GM19099 (cell line): Measurements from ENCODE around the gene ITGAX.

Experiments
- POLR2A ChIP-seq: IDR thresholded peaks from 3 replicates; pipeline ENCODE4 v1.6.1; 2011; ENCODE audit warnings: low read depth; ENCODE audit not compliant: insufficient read length; ENCODE audit errors: extremely low read depth

ITGAX gene

DNA sequence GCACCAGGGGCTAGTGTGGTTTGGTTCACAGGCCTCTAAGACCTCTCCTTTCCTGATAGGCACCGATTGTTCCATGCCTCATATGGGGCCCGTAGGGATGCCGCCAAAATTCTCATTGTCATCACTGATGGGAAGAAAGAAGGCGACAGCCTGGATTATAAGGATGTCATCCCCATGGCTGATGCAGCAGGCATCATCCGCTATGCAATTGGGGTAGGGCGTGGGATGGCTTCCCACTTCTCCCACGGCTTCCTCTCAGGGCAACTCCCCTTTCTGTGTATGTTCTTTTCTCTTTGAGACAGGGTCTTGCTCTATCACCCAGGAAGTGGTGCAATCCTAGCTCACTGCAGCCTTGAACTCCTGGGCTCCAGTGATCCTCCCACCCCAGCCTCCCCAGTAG, 5.3 kb downstream of the ITGAX start:
- TF ChIP-seq POLR2A, result no peak

DNA sequence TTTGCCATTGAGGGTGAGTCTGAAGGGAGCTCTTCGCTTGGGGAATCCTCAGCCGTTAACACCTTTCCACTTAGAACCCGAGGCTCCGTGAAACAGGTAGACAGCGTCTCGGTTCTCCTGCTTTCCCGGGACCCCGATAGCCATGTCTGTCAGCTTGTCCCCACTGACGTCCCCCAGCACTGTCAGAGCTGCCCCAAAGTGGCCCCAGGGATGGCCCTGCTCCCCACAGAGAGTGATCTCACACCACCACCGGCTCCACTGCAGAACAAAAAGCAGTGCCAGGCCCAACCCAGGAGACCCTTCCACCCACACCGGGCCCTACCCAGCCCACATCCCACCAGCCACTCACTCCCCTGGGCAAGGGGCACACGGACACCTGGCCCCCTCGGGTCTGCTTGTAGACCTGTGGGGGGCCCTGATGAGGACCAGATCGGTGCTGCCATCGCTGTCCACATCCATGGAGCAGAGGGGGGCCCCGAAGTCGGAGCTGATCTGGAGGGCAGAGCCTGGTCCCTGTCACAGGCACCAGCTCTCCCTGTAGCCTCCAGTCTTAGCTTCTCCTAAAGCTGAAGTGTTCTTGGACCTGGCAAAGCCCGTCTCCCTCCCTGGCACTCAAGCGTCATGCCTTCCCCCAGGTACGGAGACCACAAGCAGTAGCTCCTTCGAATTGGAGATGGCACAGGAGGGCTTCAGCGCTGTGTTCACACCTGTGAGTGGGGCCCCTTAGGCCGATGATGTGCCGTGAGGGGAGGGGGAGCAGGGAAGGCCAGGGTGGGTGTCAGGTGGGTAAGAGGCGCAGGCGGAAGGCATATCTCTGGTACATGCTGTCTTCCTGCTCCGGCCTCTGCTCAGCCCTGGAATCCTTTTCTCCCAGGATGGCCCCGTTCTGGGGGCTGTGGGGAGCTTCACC, 6.5 kb downstream of the ITGAX start:
- no peak for TF ChIP-seq POLR2A

DNA sequence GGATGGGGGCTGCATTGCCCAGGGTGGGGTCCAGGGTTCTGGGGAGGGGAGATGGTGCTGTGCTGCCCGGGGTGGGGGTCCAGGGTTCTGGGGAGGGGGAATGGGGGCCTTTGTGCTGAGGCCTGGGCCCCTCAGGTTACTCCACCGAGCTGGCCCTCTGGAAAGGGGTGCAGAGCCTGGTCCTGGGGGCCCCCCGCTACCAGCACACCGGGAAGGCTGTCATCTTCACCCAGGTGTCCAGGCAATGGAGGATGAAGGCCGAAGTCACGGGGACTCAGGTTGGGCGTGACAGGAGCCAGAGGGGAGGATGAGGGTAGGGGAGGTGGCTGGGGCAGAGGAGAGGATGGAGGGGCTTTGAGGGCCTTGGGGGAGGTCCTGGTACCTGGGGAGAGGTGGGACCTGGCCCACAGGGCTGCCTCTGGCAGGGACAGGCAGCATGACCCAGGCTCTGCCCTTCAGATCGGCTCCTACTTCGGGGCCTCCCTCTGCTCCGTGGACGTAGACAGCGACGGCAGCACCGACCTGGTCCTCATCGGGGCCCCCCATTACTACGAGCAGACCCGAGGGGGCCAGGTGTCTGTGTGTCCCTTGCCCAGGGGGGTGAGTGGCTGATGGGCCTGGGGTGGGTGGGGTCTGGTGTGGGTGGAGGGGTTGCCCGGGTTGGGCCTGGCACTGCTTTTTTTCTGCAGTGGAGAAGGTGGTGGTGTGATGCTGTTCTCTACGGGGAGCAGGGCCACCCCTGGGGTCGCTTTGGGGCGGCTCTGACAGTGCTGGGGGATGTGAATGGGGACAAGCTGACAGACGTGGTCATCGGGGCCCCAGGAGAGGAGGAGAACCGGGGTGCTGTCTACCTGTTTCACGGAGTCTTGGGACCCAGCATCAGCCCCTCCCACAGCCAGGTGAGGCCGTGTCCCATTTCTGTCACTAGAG, 7.8 kb downstream of the ITGAX start:
- TF ChIP-seq POLR2A, result no peak

DNA sequence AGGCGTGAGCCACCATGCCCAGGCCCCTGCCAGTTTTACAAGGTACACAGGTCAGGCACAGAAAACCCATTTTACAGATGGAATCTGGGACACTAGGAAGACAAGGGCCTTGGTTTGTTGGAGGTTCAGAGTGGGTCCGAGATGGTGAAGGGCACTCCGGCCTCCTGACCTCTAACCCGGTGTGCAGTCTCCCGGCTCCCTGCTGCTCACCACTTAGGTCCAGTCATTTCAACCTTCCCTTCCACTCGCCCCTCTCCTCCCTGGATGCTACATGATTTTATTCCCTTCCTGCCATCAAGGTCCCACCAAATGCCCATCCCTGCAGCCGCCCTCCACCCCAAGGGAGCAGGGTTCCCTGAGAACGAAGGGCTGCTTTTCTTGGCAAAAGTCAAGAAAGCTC, 8.7 kb downstream of the ITGAX start:
- TF ChIP-seq POLR2A, result no peak

DNA sequence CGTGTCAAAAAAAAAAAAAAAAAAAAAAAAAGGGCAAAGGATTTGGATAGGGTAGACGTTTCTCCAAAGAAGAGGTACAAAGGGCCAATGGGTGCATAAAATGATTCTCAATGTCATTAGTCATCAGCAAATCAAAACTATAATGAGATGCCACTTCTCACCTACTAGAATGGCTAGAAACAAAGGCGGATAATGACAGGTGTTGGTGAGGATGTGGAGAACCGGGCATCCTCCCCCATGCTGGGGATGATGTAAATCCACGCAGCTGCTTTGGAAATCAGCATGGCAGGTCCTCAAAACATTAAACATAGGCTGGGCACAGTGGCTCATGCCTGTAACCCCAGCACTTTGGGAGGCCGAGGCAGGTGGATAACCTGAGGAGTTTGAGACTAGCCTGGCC, 9.4 kb downstream of the ITGAX start:
- no peak for TF ChIP-seq POLR2A

DNA sequence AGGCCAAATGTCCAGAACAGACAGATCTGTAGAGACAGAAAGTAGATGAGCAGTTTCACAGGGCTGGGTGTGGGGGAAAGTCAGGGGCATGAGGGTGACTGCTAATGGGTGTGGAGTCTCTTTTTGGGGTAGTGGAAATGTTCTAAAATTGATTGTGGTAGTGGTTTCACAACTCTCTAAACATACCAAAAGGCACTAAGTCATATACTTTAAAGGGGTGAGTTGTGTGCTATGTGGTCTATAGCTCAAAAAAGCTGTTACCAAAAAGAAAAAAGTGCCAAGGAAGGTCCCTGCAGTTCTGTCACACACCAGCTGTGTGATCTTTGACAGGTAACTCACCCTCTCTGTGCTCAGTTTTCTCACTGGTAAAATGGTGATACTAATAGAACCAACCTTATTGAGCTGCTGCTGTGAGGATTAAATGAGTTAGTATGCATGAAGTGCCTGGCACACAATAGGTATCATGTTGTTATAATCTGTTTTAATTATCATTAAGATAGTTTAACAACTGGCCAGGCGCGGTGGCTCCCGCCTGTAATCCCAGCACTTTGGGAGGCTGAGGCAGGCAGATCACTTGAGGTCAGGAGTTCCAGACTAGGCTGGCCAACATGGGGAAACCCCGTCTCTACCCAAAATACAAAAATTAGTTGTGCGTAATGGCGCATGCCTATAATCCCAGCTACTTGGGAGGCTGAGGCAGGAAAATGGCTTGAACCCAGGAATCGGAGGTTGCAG, 10.3 kb downstream of the ITGAX start:
- TF ChIP-seq POLR2A, result no peak

DNA sequence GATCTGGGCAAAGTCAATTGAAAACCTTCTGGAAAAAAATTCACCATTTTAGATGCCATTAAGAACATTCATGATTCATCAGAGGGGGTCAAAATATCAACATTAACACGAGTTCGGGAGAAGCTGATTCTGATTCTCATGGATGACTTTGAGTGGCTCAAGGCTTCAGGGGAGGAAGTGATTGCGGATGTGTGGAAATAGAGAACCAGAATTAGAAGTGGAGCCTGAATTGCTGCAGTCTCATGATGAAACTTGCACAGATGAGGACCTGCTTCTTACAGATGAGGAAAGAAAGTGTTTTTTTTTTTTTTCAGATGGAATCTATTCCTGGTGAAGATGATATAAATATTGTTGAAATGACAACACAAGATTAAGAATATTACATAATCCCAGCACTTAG, 12.9 kb downstream of the ITGAX start:
- TF ChIP-seq POLR2A, result no peak

DNA sequence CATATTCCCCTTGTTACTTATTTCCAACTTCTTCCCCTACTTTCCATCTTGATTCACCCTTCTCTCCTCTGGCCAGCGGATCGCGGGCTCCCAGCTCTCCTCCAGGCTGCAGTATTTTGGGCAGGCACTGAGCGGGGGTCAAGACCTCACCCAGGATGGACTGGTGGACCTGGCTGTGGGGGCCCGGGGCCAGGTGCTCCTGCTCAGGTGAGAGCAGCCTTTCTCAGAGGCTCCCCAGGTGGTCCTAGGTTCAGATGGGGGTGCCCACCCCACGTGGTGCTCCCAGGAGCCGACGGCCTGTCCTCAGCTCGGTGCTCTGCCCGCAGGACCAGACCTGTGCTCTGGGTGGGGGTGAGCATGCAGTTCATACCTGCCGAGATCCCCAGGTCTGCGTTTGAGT, 16.0 kb downstream of the ITGAX start:
- no peak for TF ChIP-seq POLR2A

DNA sequence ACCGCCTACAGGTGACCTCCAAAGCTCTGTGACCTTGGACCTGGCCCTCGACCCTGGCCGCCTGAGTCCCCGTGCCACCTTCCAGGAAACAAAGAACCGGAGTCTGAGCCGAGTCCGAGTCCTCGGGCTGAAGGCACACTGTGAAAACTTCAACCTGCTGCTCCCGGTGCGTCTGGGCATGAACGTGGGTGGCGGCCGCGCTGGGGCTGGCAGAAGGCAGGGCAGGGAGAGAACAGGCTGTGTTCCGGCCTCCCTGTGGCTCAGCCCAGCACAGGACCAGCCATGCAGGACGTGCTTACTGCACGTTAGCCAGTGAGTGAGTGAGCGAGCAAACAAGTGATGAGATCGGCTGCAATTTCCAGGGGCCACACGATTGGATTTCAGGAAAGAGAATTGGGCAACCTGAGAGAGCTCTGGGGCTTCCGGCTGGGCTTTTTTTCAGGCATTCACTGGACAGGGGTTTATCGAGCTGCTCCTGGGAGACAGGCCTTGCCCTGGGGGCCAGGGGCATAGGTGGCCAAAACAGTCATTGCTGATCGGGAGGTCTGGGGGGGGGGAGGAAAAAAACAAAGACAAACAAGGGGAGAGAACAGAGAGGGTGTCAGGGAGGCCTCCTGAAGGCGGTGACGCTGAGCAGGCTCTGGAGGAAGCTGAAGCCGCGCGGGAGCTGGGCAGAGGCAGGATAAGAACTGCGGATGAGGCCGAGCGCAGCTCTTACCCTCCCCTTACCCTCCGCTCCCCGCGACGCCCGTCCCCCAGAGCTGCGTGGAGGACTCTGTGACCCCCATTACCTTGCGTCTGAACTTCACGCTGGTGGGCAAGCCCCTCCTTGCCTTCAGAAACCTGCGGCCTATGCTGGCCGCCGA, 16.9 kb downstream of the ITGAX start:
- no peak for TF ChIP-seq POLR2A

DNA sequence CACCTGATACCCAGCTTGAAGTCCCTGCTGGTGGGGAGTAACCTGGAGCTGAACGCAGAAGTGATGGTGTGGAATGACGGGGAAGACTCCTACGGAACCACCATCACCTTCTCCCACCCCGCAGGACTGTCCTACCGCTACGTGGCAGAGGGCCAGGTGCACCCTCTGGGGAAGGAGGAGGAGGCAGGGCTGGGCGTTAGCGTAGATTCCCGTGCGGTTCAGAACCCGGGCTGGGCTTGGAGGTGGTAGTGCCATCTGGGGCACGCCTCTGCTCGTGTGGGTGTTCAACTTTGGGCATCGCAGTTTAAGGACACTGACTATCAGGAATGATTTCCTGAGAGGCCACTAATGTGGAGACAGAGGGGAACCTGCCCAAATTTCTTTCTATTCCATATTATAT, 18.3 kb downstream of the ITGAX start:
- no peak for TF ChIP-seq POLR2A

DNA sequence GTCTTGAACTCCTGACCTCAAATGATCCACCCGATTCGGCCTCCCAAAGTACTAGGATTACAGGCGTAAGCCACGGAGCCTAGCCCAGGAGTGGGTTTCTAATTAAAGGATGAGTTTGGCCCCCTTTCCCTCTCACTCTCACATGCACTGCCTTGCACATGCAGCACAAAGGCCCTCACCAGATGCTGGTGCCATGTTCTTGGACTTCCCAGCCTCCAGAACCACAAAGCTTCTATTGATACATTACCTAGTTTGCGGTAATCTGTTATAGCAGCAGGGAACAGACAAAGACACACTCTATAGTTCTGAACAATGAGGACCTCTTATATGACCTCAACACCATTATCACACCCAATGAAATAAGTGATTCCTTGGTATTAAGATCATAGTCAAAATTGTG, 20.3 kb downstream of the ITGAX start:
- TF ChIP-seq POLR2A, result no peak

DNA sequence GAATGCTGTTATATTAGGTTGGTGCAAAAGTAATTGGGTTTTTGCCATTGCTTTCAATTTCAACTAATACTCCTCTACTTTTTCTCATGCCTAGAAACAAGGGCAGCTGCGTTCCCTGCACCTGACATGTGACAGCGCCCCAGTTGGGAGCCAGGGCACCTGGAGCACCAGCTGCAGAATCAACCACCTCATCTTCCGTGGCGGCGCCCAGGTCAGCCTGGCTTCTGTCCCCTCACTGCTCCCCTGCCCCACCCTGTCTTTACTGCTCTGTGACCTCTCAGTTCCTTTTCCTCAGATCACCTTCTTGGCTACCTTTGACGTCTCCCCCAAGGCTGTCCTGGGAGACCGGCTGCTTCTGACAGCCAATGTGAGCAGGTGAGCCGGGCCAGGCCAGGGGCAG, 21.7 kb downstream of the ITGAX start:
- TF ChIP-seq POLR2A, result no peak

DNA sequence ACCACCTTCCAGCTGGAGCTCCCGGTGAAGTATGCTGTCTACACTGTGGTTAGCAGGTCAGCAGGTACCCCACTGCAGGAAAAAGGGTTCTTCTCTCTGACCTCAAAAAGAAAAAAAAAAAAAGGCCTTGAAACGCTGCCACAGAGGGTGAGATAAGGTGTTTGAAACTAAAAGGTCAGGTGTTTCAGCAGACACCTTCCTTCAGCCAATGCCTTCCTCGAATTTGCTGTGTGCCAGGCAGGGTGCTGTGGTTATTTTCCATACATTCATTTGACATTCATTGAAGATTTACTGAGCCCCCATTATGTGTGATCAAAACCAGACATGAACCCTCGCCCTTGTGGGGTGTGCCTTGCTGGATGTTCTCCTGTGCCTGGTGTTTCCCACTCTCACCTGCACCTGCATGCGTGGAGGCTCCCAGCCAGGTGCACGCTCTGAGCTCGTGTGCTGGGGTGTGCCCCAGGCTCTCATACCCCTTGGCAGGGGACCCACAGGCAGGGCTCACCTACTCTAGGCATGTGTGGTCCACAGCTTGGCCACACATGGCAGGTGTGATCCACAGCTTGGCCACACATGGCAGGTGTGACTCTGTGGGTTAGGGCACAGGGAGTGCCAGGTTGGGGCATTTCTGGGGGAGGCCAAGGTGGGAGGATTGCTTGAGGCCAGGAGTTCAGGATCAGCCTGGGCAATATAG, 22.4 kb downstream of the ITGAX start:
- TF ChIP-seq POLR2A, result no peak

DNA sequence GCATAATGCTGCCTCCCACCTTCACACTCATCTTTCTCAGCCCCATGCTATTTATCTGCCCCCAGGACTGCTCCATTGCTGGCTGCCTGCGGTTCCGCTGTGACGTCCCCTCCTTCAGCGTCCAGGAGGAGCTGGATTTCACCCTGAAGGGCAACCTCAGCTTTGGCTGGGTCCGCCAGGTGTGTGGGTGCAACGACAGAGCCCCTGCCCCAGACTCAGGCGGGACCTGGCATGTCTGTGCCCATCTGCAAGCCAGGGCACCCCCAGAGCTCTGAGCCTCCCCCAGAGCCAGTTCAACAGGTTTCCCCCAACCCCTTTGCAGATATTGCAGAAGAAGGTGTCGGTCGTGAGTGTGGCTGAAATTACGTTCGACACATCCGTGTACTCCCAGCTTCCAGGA, 25.2 kb downstream of the ITGAX start:
- no peak for TF ChIP-seq POLR2A
